HCT116 (cell line): ENCODE results near the gene P2RY12. TPM values are rescaled to one million over a fixed set of nuclear protein-coding genes. Genes with fewer than 3 reads are reported as not detected.

Source experiments
- ATAC-seq: fragments of 200-7000 bp; cut with Tn5 transposase; 2 replicates; pipeline ENCODE4 v1.9.1; 2020; ENCODE audit warnings: mild to moderate bottlenecking, moderate library complexity
- BruUV-seq: library from RNA; stranded (reverse); fragments of 400-500 nt; replicated peaks from 2 replicates; lab custom pipeline; 2021; lab: Mats Ljungman, UMichigan
- CTCF ChIA-PET: fragments of 300-600 bp; sonication (Branson Sonifier 250); formaldehyde crosslinking; loops from one replicate; lab custom pipeline; 2021; ENCODE audit warnings: antibody characterized with exemption; lab: Charles Lee
- POLR2A ChIA-PET: fragments of 300-600, 350-600 bp; sonication (Branson Sonifier 250); formaldehyde crosslinking; loops from one replicate; lab custom pipeline; 2021; ENCODE audit warnings: antibody characterized with exemption; lab: Charles Lee
- RAD21 ChIA-PET, 2 experiments: fragments of 300-600 bp; sonication (Branson Sonifier 250); formaldehyde crosslinking; loops; one replicate each; lab custom pipeline; 2023; ENCODE audit warnings: low total read pairs in 2 of 2; ENCODE audit not compliant: uncharacterized antibody in 2 of 2, unreplicated experiment in 2 of 2, low non-redundant PET in 1 of 2; lab: Charles Lee
- DNase-seq: peaks from one replicate; pipeline ENCODE4 v3.0.0-alpha.2; 2010; ENCODE audit warnings: low read depth, low spot score
- H2AFZ ChIP-seq: fragments of 200-600 bp; shearing (Covaris generic), sonication (generic); 2 replicates; pipeline ENCODE4 v1.6.1; 2017; ENCODE audit warnings: low read depth, mixed run types, mixed read lengths, antibody characterized with exemption, low read length; ENCODE audit not compliant: poor library complexity, severe bottlenecking
- H3K27ac ChIP-seq: 2 replicates; pipeline ENCODE4 v1.5.1; 2012; ENCODE audit warnings: low read depth, low read length
- H3K27me3 ChIP-seq: fragments of 200-600 bp; sonication (generic); 2 replicates; pipeline ENCODE4 v1.6.1; 2016; ENCODE audit warnings: mixed run types, low read length, mixed read lengths; ENCODE audit not compliant: insufficient read depth
- H3K36me3 ChIP-seq, 2 experiments: fragments of 200-500 bp in 1 of 2; fragments of 200-600 bp in 1 of 2; sonication (Bioruptor generic) in 1 of 2; sonication (generic) in 1 of 2; 2 replicates each; pipeline versions ENCODE4 v1.5.1 to v1.6.1; 2014 to 2016; ENCODE audit warnings: low read length in 2 of 2, inconsistent platforms in 1 of 2, mixed read lengths in 1 of 2, mixed run types in 1 of 2; ENCODE audit not compliant: insufficient read depth in 2 of 2, control insufficient read depth in 1 of 2
- H3K4me1 ChIP-seq, 2 experiments: fragments of 200-600 bp in 1 of 2; sonication (generic) in 1 of 2; 2 replicates each; pipeline versions ENCODE4 v1.5.1 to v1.6.1; 2012 to 2017; ENCODE audit warnings: low read length in 2 of 2, inconsistent platforms in 1 of 2, mild to moderate bottlenecking in 1 of 2, mixed read lengths in 1 of 2, mixed run types in 1 of 2, moderate library complexity in 1 of 2; ENCODE audit not compliant: insufficient read depth in 2 of 2, control insufficient read depth in 1 of 2
- H3K4me2 ChIP-seq: fragments of 200-600 bp; sonication (generic); 2 replicates; pipeline ENCODE4 v1.6.1; 2017; ENCODE audit warnings: mixed run types, low read length, mixed read lengths
- H3K4me3 ChIP-seq, 2 experiments: fragments of 200-600 bp in 1 of 2; sonication (generic) in 1 of 2; replicated peaks in 1 of 2; 2 replicates each; pipeline ENCODE4 v1.5.1; 2011 to 2016; ENCODE audit warnings: low read length in 2 of 2, control low read depth in 1 of 2, low read depth in 1 of 2, mild to moderate bottlenecking in 1 of 2, mixed read lengths in 1 of 2, mixed run types in 1 of 2
- H3K79me2 ChIP-seq: fragments of 200-600 bp; sonication (generic); 2 replicates; pipeline ENCODE4 v1.6.1; 2017; ENCODE audit warnings: mild to moderate bottlenecking, mixed run types, low read length, moderate library complexity, mixed read lengths; ENCODE audit not compliant: insufficient read depth
- H3K9ac ChIP-seq: fragments of 200-600 bp; sonication (generic); 2 replicates; pipeline ENCODE4 v1.6.1; 2016; ENCODE audit warnings: low read length, mixed read lengths
- H3K9me2 ChIP-seq: fragments of 200-600 bp; sonication (generic), shearing (Covaris generic); 2 replicates; pipeline ENCODE4 v1.6.1; 2017; ENCODE audit warnings: mixed run types, mild to moderate bottlenecking, moderate library complexity; ENCODE audit not compliant: insufficient read depth
- H3K9me3 ChIP-seq, 2 experiments: fragments of 200-500 bp in 1 of 2; fragments of 200-600 bp in 1 of 2; sonication (Bioruptor generic) in 1 of 2; sonication (generic) in 1 of 2; 2 replicates each; pipeline ENCODE4 v1.6.1; 2014 to 2017; ENCODE audit warnings: low read length in 2 of 2, mixed read lengths in 2 of 2, inconsistent platforms in 1 of 2, low read depth in 1 of 2, mild to moderate bottlenecking in 1 of 2, mixed run types in 1 of 2, moderate library complexity in 1 of 2; ENCODE audit not compliant: control insufficient read depth in 1 of 2, insufficient read depth in 1 of 2
- H4K20me1 ChIP-seq: fragments of 200-600 bp; sonication (generic), shearing (Covaris generic); 2 replicates; pipeline ENCODE4 v1.6.1; 2017; ENCODE audit warnings: mixed run types, mild to moderate bottlenecking, moderate library complexity; ENCODE audit not compliant: insufficient read depth
- ATF3 ChIP-seq: IDR thresholded peaks from 2 replicates; pipeline ENCODE4 v1.6.1; 2012
- CBX3 ChIP-seq: IDR thresholded peaks from 2 replicates; pipeline ENCODE4 v1.6.1; 2012; ENCODE audit warnings: low read depth
- CTCF ChIP-seq, 3 experiments: fragments of 200-600 bp in 1 of 3; sonication (generic) in 1 of 3; IDR thresholded peaks in 2 of 3; conservative IDR thresholded peaks in 1 of 3; 2 replicates each; pipeline ENCODE4 v1.5.1; 2012 to 2017; ENCODE audit warnings: low read depth in 2 of 3, low read length in 2 of 3, antibody characterized with exemption in 1 of 3, borderline replicate concordance in 1 of 3, control low read depth in 1 of 3, mild to moderate bottlenecking in 1 of 3, mixed read lengths in 1 of 3, mixed run types in 1 of 3, moderate library complexity in 1 of 3; ENCODE audit not compliant: insufficient read depth in 1 of 3
- EGR1 ChIP-seq: IDR thresholded peaks from 2 replicates; pipeline ENCODE4 v1.6.1; 2012; ENCODE audit warnings: low read depth
- ELF1 ChIP-seq: IDR thresholded peaks from 2 replicates; pipeline ENCODE4 v1.6.1; 2012; ENCODE audit warnings: low read depth, borderline replicate concordance
- FOSL1 ChIP-seq: IDR thresholded peaks from 2 replicates; pipeline ENCODE4 v1.6.1; 2012; ENCODE audit warnings: low read depth
- JUND ChIP-seq: IDR thresholded peaks from 2 replicates; pipeline ENCODE4 v1.6.1; 2012
- MAX ChIP-seq: IDR thresholded peaks from 2 replicates; pipeline ENCODE4 v1.6.1; 2012
- POLR2A ChIP-seq: IDR thresholded peaks from 2 replicates; pipeline ENCODE4 v1.7.0; 2011; ENCODE audit warnings: borderline replicate concordance; ENCODE audit not compliant: insufficient read depth, insufficient read length; ENCODE audit errors: extremely low read depth
- POLR2AphosphoS5 ChIP-seq: IDR thresholded peaks from 2 replicates; pipeline ENCODE4 v1.6.1; 2011; ENCODE audit warnings: mild to moderate bottlenecking, low read depth, low read length, moderate library complexity
- RAD21 ChIP-seq: IDR thresholded peaks from 2 replicates; pipeline ENCODE4 v1.6.1; 2012; ENCODE audit warnings: low read depth, mild to moderate bottlenecking
- REST ChIP-seq: IDR thresholded peaks from 2 replicates; pipeline ENCODE4 v1.6.1; 2012; ENCODE audit warnings: low read depth
- SIN3A ChIP-seq: IDR thresholded peaks from 2 replicates; pipeline ENCODE4 v1.6.1; 2012; ENCODE audit warnings: low read depth
- SP1 ChIP-seq: IDR thresholded peaks from 2 replicates; pipeline ENCODE4 v1.6.1; 2012; ENCODE audit warnings: low read depth
- SRF ChIP-seq: IDR thresholded peaks from 2 replicates; pipeline ENCODE4 v1.6.1; 2012; ENCODE audit warnings: low read depth
- TCF7L2 ChIP-seq: IDR thresholded peaks from 2 replicates; pipeline ENCODE4 v1.7.0; 2011; ENCODE audit warnings: borderline replicate concordance, inconsistent platforms; ENCODE audit not compliant: insufficient read depth, insufficient read length; ENCODE audit errors: extremely low read depth
- YY1 ChIP-seq: IDR thresholded peaks from 2 replicates; pipeline ENCODE4 v1.6.1; 2011; ENCODE audit warnings: low read length, low read depth, moderate library complexity, mild to moderate bottlenecking; ENCODE audit not compliant: insufficient replicate concordance; ENCODE audit errors: extremely low read depth
- ZBTB33 ChIP-seq: IDR thresholded peaks from 2 replicates; pipeline ENCODE4 v1.6.1; 2011; ENCODE audit warnings: mild to moderate bottlenecking, low read length, moderate library complexity; ENCODE audit not compliant: insufficient replicate concordance; ENCODE audit errors: extremely low read depth
- ZNF274 ChIP-seq: fragments of 200-500 bp; sonication (Bioruptor generic); IDR thresholded peaks from 2 replicates; pipeline ENCODE4 v1.6.1; 2014; ENCODE audit warnings: mild to moderate bottlenecking, low read depth, low read length, inconsistent platforms
- intact Hi-C: fragments of 100-400 bp; cut with micrococcal nuclease; formaldehyde crosslinking; loops from 2 replicates; pipeline ENCODE4 v1.10.0; 2022
- total RNA-seq: library from RNA; stranded (reverse); gene quantifications from one replicate; pipeline ENCODE4 v1.2.1, GENCODE V29; 2021; ENCODE audit not compliant: unreplicated experiment

The P2RY12 gene
- total RNA-seq, 1 experiment from 2014 or later = not detected

GRCh38 chr3:151367448-151367847 lies 17.1 kb downstream of the P2RY12 start:
- ChIA-PET RAD21 (no interaction called here), CTCF (interaction anchor here (0.8 kb wide), 1 partner anchor 12 kb away, joined by 3 read pairs; no protein-coding TSS in a partner anchor), POLR2A (no interaction called here)
- H3K9ac ChIP-seq = no peak overlapping the region
- H3K4me1 ChIP-seq = no peaks in the 10 kb centered on the region
- H3K4me2 ChIP-seq = no peak overlapping the region
- H3K36me3 ChIP-seq = no peaks in the 10 kb centered on the region
- no peaks in the 10 kb centered on the region for H4K20me1 ChIP-seq
- intact Hi-C loops = no loop called here
- TF ChIP-seq RAD21 = no peak
- no peak for TF ChIP-seq ATF3
- no peak for TF ChIP-seq JUND
- no peak for TF ChIP-seq SRF
- TF ChIP-seq ELF1 = no peak
- TF ChIP-seq CTCF (IDR thresholded peaks at IDR 0.05 in 2 of 3, conservative IDR thresholded peaks at IDR 0.05 in 1 of 3; ENCODE audit: borderline replicate concordance in 1 of 3, insufficient read depth in 1 of 3, low read depth in 2 of 3, low read length in 2 of 3) = no peak
- TF ChIP-seq MAX = no peak
- no peak for TF ChIP-seq POLR2AphosphoS5
- no peak for TF ChIP-seq SIN3A
- no peak for TF ChIP-seq CBX3
- TF ChIP-seq TCF7L2 = no peak
- TF ChIP-seq FOSL1 = no peak
- TF ChIP-seq EGR1 = no peak
- TF ChIP-seq ZNF274 = no peak
- no peak for TF ChIP-seq REST
- TF ChIP-seq ZBTB33 = no peak
- TF ChIP-seq YY1 = no peak
- no peak for TF ChIP-seq SP1
- TF ChIP-seq POLR2A = no peak
- ATAC-seq (no peak), DNase-seq (no peak)
- no peaks in the 10 kb centered on the region for H3K27me3 ChIP-seq
- H3K4me3 ChIP-seq = no peak overlapping the region
- H3K9me3 ChIP-seq = no peaks in the 10 kb centered on the region
- H3K27ac ChIP-seq = no peak overlapping the region
- no TSS peak for BruUV-seq
- H3K79me2 ChIP-seq = no peaks in the 10 kb centered on the region
- no peak overlapping the region for H2AFZ ChIP-seq
- no peaks in the 10 kb centered on the region for H3K9me2 ChIP-seq
